HG03342 (cell line): ENCODE data around the gene KCTD20.
"Not testable (repeated sequence)": the region's sequence is repeated elsewhere in the genome, so short reads cannot be mapped to it uniquely, and the experiment has no call there.

Experiments
- ATAC-seq: cut with Tn5 transposase; IDR thresholded peaks from one replicate; pipeline ENCODE4 v1.9.1; 2021; ENCODE audit warnings: mild to moderate bottlenecking, moderate library complexity; ENCODE audit not compliant: unreplicated experiment

The KCTD20 gene

GRCh38 chr6:36442671-36443470, at the start of gene KCTD20, which contains the start of gene PXT1:
KCTD20 (plus strand) TSS chr6:36443000; CDS start chr6:36470098, 27,098 bp downstream.
PXT1 (minus strand) TSS chr6:36442854; CDS start chr6:36426082, 16,772 bp downstream.
- peak; percentile 65 for ATAC-seq

DNA sequence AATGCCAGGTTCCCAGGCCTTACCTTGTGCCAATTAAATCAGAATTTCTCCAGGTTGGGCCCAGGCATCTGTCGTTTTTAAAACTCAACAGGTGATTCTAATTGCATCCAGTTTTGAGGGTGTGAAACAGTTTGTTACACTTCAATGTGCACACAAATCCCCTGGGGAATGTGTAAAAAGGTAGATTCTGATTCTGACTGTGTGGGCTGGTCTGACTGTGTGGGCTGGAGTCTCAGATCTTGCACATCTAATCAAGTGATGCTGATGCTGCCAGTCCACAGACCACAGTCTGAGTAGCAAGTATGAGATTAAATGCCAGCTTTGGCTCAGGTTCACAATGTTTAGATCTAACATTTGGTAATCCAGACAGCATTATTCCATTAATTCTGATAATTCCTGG, 42.8 kb upstream of the KCTD20 start:
- no peak for ATAC-seq

- ATAC-seq, result no peak
Measured at GRCh38 chr6:36402481-36402880, 40.3 kb upstream of the KCTD20 start.

GRCh38 chr6:36404164-36404563, 38.6 kb upstream of the KCTD20 start:
- no peak for ATAC-seq

- not testable (repeated sequence) for ATAC-seq
Measured at GRCh38 chr6:36409718-36410117, 33.1 kb upstream of the KCTD20 start.

DNA sequence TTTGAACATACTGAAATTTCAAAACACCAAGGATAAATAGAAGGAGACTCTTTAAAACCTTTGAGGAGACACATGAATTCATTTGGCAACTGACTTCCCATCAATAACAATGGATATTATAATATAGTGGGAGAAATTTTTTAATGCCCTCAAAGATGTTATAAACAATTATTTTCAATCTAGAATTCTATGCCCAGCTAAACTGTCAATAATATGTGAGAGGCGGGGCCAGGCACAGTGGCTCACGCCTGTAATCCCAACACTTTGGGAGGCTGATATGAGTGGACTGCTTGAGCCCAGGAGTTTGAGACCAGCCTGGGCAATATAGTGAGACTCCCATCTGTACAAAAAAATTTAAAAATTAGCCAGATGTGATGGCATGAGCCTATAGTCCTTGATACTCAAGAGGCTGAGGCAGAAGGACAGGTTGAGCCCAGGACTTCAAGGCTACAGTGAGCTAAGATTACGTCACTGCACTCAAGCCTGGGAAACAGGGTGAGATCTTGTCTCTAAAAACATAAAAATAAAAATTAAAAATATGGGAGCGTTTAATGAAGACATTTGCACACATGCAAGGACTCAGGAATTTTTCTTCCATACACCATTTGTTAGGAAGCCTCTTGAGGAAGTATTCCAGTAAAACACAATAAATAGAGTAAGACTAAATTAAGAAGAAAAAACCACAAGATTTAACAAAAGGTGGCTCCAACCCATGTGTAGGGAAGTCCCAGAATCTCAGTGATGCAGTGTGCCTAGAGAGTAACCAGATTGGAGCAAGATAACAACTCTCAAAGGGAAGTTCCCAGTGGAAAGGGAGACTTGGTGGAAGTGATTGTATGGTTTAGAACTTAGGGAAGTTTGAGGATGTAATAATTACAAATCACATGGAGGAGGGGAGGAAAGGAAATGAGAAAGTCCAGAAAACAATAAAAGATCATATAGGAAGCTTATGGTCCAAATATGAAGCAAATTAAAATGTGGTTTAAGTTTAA, 29.0 kb upstream of the KCTD20 start:
- ATAC-seq, result no peak

DNA sequence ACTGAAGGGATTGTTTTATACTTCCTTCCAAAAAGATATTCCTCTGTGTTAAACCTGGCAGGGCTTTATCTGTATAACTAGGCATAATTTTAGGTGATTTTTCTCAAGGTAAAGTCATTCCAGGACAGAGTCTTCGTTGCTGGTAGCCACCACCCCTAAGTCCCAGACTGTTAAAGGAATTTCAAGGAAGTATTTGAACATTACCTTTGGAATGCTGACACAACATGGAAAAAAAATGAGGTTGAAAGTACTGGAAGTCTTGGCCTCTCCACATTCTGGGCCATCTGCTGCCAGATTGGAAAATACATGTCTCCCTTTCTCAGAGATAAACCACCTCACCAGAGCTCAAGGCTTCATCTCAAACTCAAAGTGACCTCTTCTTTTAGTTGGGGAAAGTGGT, 28.3 kb upstream of the KCTD20 start:
- no peak for ATAC-seq

DNA sequence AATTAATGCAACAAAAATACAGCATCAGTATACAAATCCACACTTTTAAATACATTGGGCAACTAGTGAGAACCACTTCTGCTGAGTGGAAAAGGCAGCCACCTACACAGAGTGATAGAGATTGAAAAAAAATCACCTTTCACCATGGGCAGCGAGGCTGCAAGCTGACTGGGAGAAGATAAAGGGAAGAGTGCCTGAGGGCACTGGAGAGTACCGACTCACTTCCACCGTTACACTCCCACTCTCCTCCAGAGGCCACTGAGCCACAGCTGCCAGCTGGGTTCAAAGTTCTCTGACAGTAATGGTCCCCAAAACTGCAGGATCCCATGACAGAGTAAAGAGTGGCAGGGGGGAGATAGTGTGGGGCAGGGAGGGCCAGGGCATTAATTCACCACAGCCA, 24.2 kb upstream of the KCTD20 start:
- ATAC-seq, result no peak

DNA sequence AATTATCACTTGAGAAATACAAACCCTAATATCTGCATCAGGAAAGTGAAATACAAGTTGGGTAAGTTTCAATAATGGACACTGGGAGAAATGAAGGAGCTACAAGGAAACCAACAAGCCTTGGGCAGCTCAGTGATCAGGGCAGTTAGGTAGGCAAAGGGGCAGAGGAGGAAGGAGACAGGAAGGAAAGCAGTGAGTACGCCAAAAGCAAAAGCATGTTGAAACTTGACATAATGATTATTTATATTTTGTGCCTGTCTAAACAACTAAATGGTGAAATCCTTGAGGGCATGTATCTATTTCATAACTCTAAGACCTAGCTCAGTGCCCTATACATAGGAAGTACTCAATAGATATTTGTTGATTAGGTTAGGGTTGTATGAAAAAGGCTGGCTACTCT, 23.5 kb upstream of the KCTD20 start:
- ATAC-seq, result no peak

GRCh38 chr6:36422714-36423100, 20.1 kb upstream of the KCTD20 start:
- ATAC-seq, result no peak

- peak; percentile 92 for ATAC-seq
Measured at GRCh38 chr6:36423101-36423824, 19.5 kb upstream of the KCTD20 start.

- no peak for ATAC-seq
Measured at GRCh38 chr6:36426622-36427021, 16.2 kb upstream of the KCTD20 start.

DNA sequence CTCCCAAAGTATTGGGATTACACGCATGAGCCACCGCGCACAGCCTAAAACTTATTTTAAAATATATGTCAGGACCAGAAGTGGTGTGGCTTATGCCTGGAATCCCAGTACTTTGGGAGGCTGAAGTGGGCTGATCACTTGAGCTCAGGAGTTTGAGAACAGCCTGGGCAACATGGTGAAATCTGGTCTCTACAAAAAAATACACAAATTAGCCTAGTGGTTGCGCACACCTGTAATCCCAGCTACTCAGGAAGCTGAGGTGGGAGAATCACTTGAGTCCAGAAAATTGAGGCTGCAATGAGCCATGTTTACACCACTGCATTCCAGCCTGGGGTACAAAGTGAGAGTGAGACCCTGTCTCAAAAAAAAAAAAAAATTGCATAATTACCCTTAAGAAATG, 13.9 kb upstream of the KCTD20 start:
- ATAC-seq, result no peak

DNA sequence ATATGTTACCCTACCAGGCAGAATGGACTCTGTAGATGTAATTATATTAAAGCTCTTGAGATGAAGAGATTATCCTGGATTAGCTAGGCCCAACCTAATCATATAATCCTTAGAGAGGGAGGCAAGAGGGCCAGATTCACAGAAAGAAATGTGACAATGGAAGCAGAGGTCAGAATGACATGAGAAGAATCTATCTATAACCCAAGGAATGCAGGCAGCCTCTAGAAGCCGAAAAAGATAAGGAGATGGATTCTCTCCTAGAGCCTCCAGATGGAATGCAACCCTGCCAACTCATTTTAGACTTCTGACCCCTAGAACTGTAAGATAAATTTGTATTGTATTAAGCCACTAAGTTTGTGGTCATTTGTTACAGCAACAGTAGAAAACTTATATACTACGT, 12.4 kb upstream of the KCTD20 start:
- no peak for ATAC-seq

GRCh38 chr6:36431197-36431596, 11.6 kb upstream of the KCTD20 start:
- ATAC-seq, result no peak

- ATAC-seq, result no peak
Measured at GRCh38 chr6:36432151-36432671, 10.6 kb upstream of the KCTD20 start.

GRCh38 chr6:36436466-36436865, 6.3 kb upstream of the KCTD20 start:
- ATAC-seq, result no peak

DNA sequence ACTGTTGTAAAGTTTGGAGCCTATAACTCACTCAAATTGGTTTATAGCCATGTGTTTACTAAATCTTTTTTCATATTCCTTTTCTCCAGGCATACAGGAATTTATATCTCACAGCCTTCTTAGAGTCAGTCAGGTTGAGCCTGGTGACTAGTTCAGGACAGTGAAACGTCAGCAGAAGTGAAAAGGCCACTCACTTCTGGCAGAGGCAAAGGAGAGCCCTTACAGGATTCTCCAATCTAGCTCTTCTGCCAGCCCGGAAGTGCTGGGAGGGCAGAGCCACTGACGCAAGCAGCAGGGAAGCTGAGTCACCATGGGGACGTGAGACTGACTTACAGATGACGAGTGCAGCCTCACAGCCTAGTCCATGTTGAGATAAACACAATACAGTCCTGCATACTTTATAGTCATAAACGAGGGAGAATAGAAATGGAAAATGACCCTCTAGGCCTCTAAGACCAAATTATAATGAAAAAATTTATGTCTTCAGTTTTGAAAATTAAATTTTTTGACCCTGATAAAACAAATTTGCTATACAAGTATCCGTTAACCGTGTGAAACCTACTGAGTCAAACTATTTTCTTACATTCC, 1.4 kb upstream of the KCTD20 start:
- ATAC-seq, result peak; percentile 70

GRCh38 chr6:36442103-36442670, 613 bp upstream of the KCTD20 start:
- no peak for ATAC-seq
